ENCODE measurements around the gene TMEM259. TPM values are rescaled to one million over a fixed set of nuclear protein-coding genes. Genes with fewer than 3 reads are reported as not detected.

Gene TMEM259
- total and polyA plus RNA-seq, 2 donors (not counting 3 experiments of a cell fraction or from before 2014, with no cell fraction given), result 142 to 297 TPM

DNA sequence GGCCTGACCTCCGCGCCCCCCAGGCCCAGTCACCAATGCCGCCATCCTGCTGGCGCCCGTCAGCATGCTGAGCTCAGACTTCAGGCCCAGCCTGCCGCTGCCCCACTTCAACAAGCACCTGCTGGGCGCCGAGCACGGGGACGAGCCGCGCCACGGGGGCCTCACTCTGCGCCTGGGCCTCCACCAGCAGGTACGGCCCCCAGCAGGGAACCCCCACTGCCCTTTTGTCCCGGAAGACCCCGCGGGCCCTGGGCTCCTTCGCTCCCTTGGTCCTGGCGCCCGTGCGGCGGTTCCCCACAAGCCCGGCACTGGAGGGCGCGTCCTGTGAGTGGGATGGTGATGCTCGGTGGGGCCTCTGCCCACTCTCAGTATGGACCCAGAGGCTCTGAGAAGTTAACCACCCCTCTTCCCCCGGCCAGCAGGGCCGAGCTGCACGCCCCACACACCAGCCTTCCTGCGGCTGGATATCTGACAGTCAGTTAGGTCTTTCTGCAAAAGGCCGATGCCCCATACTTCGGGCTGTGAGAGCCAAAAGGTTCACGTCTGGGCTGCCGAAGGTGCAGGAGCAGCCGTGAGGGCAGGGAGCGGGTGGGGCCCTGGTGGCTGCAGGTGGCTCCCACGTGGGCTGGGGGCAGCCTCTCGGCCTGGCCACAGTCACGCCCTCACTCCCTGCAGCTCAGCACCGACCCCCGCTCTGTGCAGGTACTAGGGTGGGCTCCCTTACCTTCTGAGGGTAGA lies 28.8 kb downstream of the TMEM259 start:
- peaks cover 0 to 9% of the 10 kb centered on the region in 2 experiments for H3K36me3 ChIP-seq (ENCODE audit: control insufficient read depth in 2 of 2, extremely low read depth in 1 of 2, insufficient read depth in 2 of 2, low read length in 2 of 2)
- no peak overlapping the region for H3K9ac ChIP-seq (replicated peaks; ENCODE audit: extremely low read depth, insufficient read depth, low read length)
- no peak for TF ChIP-seq FOS (IDR thresholded peaks at IDR 0.05; ENCODE audit: borderline replicate concordance, insufficient read depth, low read length)
- no peak for DNase-seq (ENCODE audit: low read depth, low spot score)
- intact Hi-C loops (cut with micrococcal nuclease) (no loop called here), dilution Hi-C loops (cut with MboI; ENCODE audit: extremely low pct_ligation_motif_present, low sequenced_read_pairs) (no loop called here)
- H3K27ac ChIP-seq (ENCODE audit: insufficient read depth, low read depth, low read length), result no peak overlapping the region
- ChIA-PET POLR2A (no interaction called here), CTCF (no interaction called here)
- H3K4me1 ChIP-seq (ENCODE audit: control insufficient read depth, extremely low read depth, insufficient read depth, low read length), result no peaks in the 10 kb centered on the region
- no peaks in the 10 kb centered on the region for H3K79me2 ChIP-seq (ENCODE audit: control insufficient read depth, insufficient read depth, low read length)
- no peaks in the 10 kb centered on the region for H3K9me3 ChIP-seq (replicated peaks; ENCODE audit: control insufficient read depth, insufficient read depth, low read length)
- H3K27me3 ChIP-seq (ENCODE audit: control insufficient read depth in 2 of 2, insufficient read depth in 2 of 2, low read length in 2 of 2), result peaks cover 3 to 11% of the 10 kb centered on the region in 2 experiments
- no peak overlapping the region for H3K4me2 ChIP-seq (ENCODE audit: insufficient read depth, low read length)
- H3K4me3 ChIP-seq (replicated peaks in 1 of 3; ENCODE audit: insufficient read depth in 1 of 3, low read depth in 1 of 3, low read length in 3 of 3), result no peak overlapping the region
- no peaks in the 10 kb centered on the region for H3K9me1 ChIP-seq (replicated peaks; ENCODE audit: control insufficient read depth, extremely low read depth, insufficient read depth, low read length)
- no peak for FAIRE-seq
- no peak overlapping the region for H2AFZ ChIP-seq (ENCODE audit: low read depth, low read length)
- H4K20me1 ChIP-seq (replicated peaks; ENCODE audit: control insufficient read depth, extremely low read depth, insufficient read depth, low read length), result no peaks in the 10 kb centered on the region
- no TSS peak for BruUV-seq (replicated peaks)

DNA sequence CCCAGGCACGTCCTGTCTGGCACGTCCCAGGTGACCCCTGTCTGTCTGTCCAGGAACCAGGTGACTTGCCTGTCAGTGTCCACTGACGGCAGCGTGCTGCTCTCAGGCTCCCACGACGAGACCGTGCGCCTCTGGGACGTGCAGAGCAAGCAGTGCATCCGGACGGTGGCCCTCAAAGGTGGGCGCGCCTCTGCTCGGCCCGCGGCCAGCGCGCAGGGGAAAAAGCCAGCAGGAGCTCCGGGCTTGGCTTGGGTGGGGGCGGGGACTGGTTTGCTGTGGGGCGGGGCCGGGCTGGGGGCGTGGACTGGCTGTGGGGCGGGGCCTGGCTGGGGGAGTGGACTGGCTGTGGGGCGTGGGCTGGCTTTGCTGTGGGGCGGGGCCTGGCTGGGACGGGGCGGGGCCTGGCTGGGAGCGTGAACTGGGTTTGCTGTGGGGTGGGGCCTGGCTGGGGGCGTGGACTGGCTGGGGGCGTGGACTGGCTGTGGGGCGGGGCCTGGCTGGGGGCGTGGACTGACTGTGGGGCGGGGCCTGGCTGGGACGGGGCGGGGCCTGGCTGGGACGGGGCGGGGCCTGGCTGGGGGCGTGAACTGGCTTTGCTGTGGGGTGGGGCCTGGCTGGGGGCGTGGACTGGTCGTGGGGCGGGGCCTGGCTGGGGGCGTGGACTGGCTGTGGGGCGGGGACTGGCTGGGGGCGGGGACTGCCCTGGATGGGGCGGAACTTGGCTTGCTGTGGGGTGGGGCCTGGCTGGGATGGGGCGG lies 29.6 kb downstream of the TMEM259 start:
- no peak for FAIRE-seq
- H3K79me2 ChIP-seq (ENCODE audit: control insufficient read depth, insufficient read depth, low read length), result no peaks in the 10 kb centered on the region
- CTCF ChIA-PET, result no interaction called here
- TF ChIP-seq, protein P1, sequence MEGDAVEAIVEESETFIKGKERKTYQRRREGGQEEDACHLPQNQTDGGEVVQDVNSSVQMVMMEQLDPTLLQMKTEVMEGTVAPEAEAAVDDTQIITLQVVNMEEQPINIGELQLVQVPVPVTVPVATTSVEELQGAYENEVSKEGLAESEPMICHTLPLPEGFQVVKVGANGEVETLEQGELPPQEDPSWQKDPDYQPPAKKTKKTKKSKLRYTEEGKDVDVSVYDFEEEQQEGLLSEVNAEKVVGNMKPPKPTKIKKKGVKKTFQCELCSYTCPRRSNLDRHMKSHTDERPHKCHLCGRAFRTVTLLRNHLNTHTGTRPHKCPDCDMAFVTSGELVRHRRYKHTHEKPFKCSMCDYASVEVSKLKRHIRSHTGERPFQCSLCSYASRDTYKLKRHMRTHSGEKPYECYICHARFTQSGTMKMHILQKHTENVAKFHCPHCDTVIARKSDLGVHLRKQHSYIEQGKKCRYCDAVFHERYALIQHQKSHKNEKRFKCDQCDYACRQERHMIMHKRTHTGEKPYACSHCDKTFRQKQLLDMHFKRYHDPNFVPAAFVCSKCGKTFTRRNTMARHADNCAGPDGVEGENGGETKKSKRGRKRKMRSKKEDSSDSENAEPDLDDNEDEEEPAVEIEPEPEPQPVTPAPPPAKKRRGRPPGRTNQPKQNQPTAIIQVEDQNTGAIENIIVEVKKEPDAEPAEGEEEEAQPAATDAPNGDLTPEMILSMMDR (IDR thresholded peaks at IDR 0.05; ENCODE audit: extremely low read depth in 1 of 2, insufficient read depth in 1 of 2, low read depth in 1 of 2, low read length in 2 of 2), result no peak
- no peak for TF ChIP-seq FOS (IDR thresholded peaks at IDR 0.05; ENCODE audit: borderline replicate concordance, insufficient read depth, low read length)
- no peak for TF ChIP-seq MAX (IDR thresholded peaks at IDR 0.05; ENCODE audit: insufficient read depth, insufficient read length)
- no peak for TF ChIP-seq POLR2AphosphoS5 (IDR thresholded peaks at IDR 0.05; ENCODE audit: insufficient read depth, low read depth, low read length)
- TF ChIP-seq MYC (IDR thresholded peaks at IDR 0.05; ENCODE audit: low read depth, low read length), result no peak
- no peak for TF ChIP-seq GATA2 (IDR thresholded peaks at IDR 0.05; ENCODE audit: insufficient read depth, insufficient read length, low read depth, low read length)
- TF ChIP-seq POLR2A (IDR thresholded peaks at IDR 0.05; ENCODE audit: low read depth, low read length), result no peak
- TF ChIP-seq JUN (IDR thresholded peaks at IDR 0.05; ENCODE audit: borderline replicate concordance, insufficient read depth, insufficient read length, low read depth), result no peak
- TF ChIP-seq EZH2 (IDR thresholded peaks at IDR 0.05; ENCODE audit: borderline replicate concordance, low read depth, low read length, severe bottlenecking), result no peak
- H2AFZ ChIP-seq (ENCODE audit: low read depth, low read length), result no peak overlapping the region
- DNase-seq (ENCODE audit: low read depth, low spot score), result no peak
- POLR2A ChIA-PET, result no interaction called here
- no peak overlapping the region for H3K27ac ChIP-seq (ENCODE audit: insufficient read depth, low read depth, low read length)
- dilution Hi-C loops (cut with MboI; ENCODE audit: extremely low pct_ligation_motif_present, low sequenced_read_pairs) (no loop called here), intact Hi-C loops (cut with micrococcal nuclease) (no loop called here)
- no peaks in the 10 kb centered on the region for H3K9me1 ChIP-seq (replicated peaks; ENCODE audit: control insufficient read depth, extremely low read depth, insufficient read depth, low read length)
- no peaks in the 10 kb centered on the region for H4K20me1 ChIP-seq (replicated peaks; ENCODE audit: control insufficient read depth, extremely low read depth, insufficient read depth, low read length)
- peaks cover 0 to 13% of the 10 kb centered on the region in 2 experiments for H3K36me3 ChIP-seq (ENCODE audit: control insufficient read depth in 2 of 2, extremely low read depth in 1 of 2, insufficient read depth in 2 of 2, low read length in 2 of 2)
- H3K4me2 ChIP-seq (ENCODE audit: insufficient read depth, low read length), result no peak overlapping the region
- H3K9ac ChIP-seq (replicated peaks; ENCODE audit: extremely low read depth, insufficient read depth, low read length), result no peak overlapping the region
- peaks cover 1 to 6% of the 10 kb centered on the region in 2 experiments for H3K27me3 ChIP-seq (ENCODE audit: control insufficient read depth in 2 of 2, insufficient read depth in 2 of 2, low read length in 2 of 2)
- no peaks in the 10 kb centered on the region for H3K4me1 ChIP-seq (ENCODE audit: control insufficient read depth, extremely low read depth, insufficient read depth, low read length)
- BruUV-seq (replicated peaks), result no TSS peak
- H3K9me3 ChIP-seq (replicated peaks; ENCODE audit: control insufficient read depth, insufficient read depth, low read length), result no peaks in the 10 kb centered on the region
- no peak overlapping the region for H3K4me3 ChIP-seq (replicated peaks in 1 of 3; ENCODE audit: insufficient read depth in 1 of 3, low read depth in 1 of 3, low read length in 3 of 3)
